ENCODE measurements around the gene RAB5A.
A peak's percentile ranks its signal among the peaks of the same experiment; 100 is the strongest.
"Not testable (repeated sequence)": the region's sequence is repeated elsewhere in the genome, so short reads cannot be mapped to it uniquely, and the experiment has no call there.

The RAB5A gene, protein sequence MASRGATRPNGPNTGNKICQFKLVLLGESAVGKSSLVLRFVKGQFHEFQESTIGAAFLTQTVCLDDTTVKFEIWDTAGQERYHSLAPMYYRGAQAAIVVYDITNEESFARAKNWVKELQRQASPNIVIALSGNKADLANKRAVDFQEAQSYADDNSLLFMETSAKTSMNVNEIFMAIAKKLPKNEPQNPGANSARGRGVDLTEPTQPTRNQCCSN

DNA sequence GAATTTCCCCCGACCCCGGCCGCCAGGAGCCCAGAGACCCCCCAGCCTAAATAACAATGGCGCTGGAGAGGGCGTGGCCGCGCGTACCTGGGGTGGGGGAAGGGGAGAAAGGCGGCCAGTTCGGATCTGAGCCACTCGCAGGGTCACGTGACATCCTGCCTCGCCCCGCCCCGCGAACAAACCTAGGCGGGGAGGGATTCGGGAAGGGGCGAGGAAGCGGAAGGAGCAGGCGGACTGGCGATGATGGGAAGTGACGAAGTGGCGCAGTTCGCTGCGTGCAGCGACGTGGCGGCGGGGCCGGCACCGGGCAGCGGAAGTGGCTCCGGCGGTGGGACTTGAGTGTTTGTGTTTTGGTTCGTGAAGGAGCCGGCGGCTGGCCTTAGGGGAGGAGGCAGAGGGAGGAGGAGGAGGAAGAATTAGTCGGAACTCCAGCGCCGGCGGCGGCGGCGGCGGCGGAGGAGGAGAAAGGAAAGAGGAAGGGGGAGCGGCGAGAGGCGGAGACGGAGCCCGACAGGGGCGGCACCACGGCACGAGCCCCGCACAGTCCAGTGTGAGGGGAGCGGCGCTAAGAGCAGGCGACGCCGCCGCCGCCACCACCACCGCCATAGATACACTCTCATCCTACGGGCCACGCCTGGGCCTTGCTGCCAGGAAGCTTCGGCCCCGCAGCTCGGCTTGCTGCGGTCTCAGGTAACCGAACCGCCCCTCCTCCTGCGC lies at the start of gene RAB5A:
Gene RAB5A, plus strand, starts transcription at position 266 of the 717 bp plus-strand sequence. CDS start 3,802 bp downstream, outside the sequence.
- CTCF ChIA-PET = no interaction called here
- peak; percentile 96 for DNase-seq (ENCODE audit: extremely low spot score)
- POLR2A ChIA-PET = no interaction called here
- 0 out of 2 replicates have a peak, but pooled peaks have one; percentile 10 for TF ChIP-seq ARNT (IDR thresholded peaks at IDR 0.05)
- no peak for TF ChIP-seq ZNF384 (IDR thresholded peaks at IDR 0.05)
- peak; percentile 37; the same call in 1 of the 2 replicates for TF ChIP-seq CTBP1 (IDR thresholded peaks at IDR 0.05; ENCODE audit: borderline replicate concordance)
- TF ChIP-seq HDGF (IDR thresholded peaks at IDR 0.05; ENCODE audit: borderline replicate concordance) = no peak
- TF ChIP-seq, protein P1, sequence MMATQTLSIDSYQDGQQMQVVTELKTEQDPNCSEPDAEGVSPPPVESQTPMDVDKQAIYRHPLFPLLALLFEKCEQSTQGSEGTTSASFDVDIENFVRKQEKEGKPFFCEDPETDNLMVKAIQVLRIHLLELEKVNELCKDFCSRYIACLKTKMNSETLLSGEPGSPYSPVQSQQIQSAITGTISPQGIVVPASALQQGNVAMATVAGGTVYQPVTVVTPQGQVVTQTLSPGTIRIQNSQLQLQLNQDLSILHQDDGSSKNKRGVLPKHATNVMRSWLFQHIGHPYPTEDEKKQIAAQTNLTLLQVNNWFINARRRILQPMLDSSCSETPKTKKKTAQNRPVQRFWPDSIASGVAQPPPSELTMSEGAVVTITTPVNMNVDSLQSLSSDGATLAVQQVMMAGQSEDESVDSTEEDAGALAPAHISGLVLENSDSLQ (IDR thresholded peaks at IDR 0.05) = no peak
- peak; percentile 74; the same call in 1 of the 2 replicates for TF ChIP-seq L3MBTL2 (conservative IDR thresholded peaks at IDR 0.05)
- peak; percentile 30; the same call in 1 of the 2 replicates for TF ChIP-seq TARDBP (IDR thresholded peaks at IDR 0.05)
- no peak for TF ChIP-seq FOXA1 (IDR thresholded peaks at IDR 0.05)
- peak; percentile 14; the same call in 1 of the 2 replicates for TF ChIP-seq FOXM1 (IDR thresholded peaks at IDR 0.05; ENCODE audit: borderline replicate concordance)
- no peak for TF ChIP-seq SUZ12 (IDR thresholded peaks at IDR 0.05)
- no peak for TF ChIP-seq FOXK2 (IDR thresholded peaks at IDR 0.05)
- no peak for TF ChIP-seq BHLHE40 (IDR thresholded peaks at IDR 0.05; ENCODE audit: borderline replicate concordance)
- 0 out of 2 replicates have a peak, but pooled peaks have one; percentile 81 for TF ChIP-seq NFRKB (IDR thresholded peaks at IDR 0.05)
- TF ChIP-seq SP1 (IDR thresholded peaks at IDR 0.05) = no peak
- no peak for TF ChIP-seq LEF1 (IDR thresholded peaks at IDR 0.05; ENCODE audit: borderline replicate concordance)
- TF ChIP-seq ELF4 (IDR thresholded peaks at IDR 0.05) = peak; percentile 71; the same call in 1 of the 2 replicates

DNA sequence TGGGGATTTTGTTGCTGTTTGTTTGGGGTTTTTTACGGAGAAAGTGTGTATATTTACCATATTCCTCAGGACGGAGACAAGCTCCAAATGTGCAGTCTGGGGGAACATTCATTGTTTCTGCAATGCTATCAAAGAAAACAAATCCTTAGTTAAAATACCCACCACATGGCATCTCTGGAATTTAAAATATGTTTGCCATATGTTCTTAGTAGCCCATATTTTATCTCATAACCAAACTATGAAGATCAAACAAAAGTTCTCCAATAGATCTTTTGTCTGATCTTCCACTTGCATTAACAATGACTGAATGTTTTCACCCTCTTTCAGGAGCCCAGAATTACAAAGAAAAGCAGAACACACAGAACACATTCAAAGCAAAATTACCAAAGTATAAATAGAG lies 48.2 kb upstream of the RAB5A start:
- DNase-seq (ENCODE audit: extremely low spot score) = no peak
- ChIA-PET CTCF (no interaction called here), POLR2A (no interaction called here)
- TF ChIP-seq ELF4 (IDR thresholded peaks at IDR 0.05) (no peak), BHLHE40 (IDR thresholded peaks at IDR 0.05; ENCODE audit: borderline replicate concordance) (no peak), SUZ12 (IDR thresholded peaks at IDR 0.05) (no peak), ZNF384 (IDR thresholded peaks at IDR 0.05) (no peak), CTBP1 (IDR thresholded peaks at IDR 0.05; ENCODE audit: borderline replicate concordance) (no peak), TARDBP (IDR thresholded peaks at IDR 0.05) (no peak), FOXA1 (IDR thresholded peaks at IDR 0.05) (no peak), FOXK2 (IDR thresholded peaks at IDR 0.05) (no peak), FOXM1 (IDR thresholded peaks at IDR 0.05; ENCODE audit: borderline replicate concordance) (no peak)
- TF ChIP-seq, protein P1 (IDR thresholded peaks at IDR 0.05) = no peak

DNA sequence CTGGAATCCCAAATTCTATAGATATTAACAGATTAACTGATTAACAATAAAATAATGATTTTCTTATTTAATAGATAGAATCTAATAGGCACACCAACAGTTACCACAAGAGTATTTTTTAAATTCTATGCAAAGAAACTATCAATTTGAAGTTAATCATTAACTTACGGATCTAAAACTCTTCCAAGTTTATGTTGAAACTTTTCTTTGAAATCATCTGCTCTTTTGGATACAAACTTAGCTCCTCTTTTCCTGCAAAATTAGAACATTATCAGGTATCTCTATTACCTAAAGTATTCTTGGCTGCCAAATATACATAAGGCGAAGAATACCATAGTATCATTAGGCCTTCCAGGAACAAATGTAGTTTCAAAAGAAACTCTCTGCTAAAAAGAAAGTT lies 47.6 kb upstream of the RAB5A start:
- no peak for DNase-seq (ENCODE audit: extremely low spot score)
- TF ChIP-seq ELF4 (IDR thresholded peaks at IDR 0.05) = no peak
- no peak for TF ChIP-seq FOXK2 (IDR thresholded peaks at IDR 0.05)
- no peak for TF ChIP-seq BHLHE40 (IDR thresholded peaks at IDR 0.05; ENCODE audit: borderline replicate concordance)
- TF ChIP-seq ZNF384 (IDR thresholded peaks at IDR 0.05) = no peak
- no peak for TF ChIP-seq CTBP1 (IDR thresholded peaks at IDR 0.05; ENCODE audit: borderline replicate concordance)
- TF ChIP-seq TARDBP (IDR thresholded peaks at IDR 0.05) = no peak
- ChIA-PET CTCF (no interaction called here), POLR2A (no interaction called here)

DNA sequence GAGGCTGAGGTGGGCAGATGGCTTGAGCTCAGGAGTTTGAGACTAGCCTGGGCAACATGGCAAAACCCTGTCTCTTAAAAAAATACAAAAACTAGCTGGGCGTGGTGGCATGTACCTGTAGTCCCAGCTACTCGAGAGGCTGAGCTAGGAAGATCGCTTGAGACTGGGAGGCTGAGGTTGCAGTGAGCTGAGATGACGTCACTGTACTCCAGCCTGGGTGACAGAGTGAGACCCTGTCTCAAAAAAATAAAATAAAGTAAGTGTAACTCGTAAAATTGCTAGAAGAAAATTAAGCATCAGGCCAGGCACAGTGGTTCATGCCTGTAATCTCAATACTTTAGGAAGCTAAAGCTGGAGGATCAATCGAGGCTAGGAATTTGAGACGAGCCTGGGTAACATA lies 47.1 kb upstream of the RAB5A start:
- DNase-seq (ENCODE audit: extremely low spot score); CTCF ChIA-PET; POLR2A ChIA-PET: not testable (repeated sequence)

DNA sequence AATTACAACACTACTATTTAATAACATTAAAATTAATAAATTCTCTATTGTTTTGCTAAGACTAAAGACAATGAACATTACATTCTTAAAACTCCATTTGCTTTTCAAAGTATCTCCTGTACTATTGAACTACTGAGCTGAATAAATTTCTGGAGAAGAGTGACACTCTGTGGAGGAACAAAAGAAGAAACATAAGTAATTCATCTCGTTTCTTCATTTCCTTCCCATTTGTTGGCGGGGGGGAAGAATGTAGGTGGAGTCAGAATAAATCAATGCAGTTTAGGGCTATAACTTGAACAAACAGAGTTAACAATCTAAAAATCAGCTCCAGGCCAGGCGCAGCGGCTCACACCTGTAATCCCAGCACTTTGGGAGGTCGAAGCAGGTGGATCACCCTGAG lies 45.6 kb upstream of the RAB5A start:
- ChIA-PET POLR2A (no interaction called here), CTCF (no interaction called here)
- no peak for DNase-seq (ENCODE audit: extremely low spot score)
- TF ChIP-seq FOXK2 (IDR thresholded peaks at IDR 0.05) (no peak), SUZ12 (IDR thresholded peaks at IDR 0.05) (no peak), L3MBTL2 (conservative IDR thresholded peaks at IDR 0.05) (no peak), NFRKB (IDR thresholded peaks at IDR 0.05) (no peak), ELF4 (IDR thresholded peaks at IDR 0.05) (no peak), LEF1 (IDR thresholded peaks at IDR 0.05; ENCODE audit: borderline replicate concordance) (no peak), CTBP1 (IDR thresholded peaks at IDR 0.05; ENCODE audit: borderline replicate concordance) (no peak), ZNF384 (IDR thresholded peaks at IDR 0.05) (no peak), FOXM1 (IDR thresholded peaks at IDR 0.05; ENCODE audit: borderline replicate concordance) (no peak), HDGF (IDR thresholded peaks at IDR 0.05; ENCODE audit: borderline replicate concordance) (no peak)
- TF ChIP-seq, protein P1 (IDR thresholded peaks at IDR 0.05) = no peak

DNA sequence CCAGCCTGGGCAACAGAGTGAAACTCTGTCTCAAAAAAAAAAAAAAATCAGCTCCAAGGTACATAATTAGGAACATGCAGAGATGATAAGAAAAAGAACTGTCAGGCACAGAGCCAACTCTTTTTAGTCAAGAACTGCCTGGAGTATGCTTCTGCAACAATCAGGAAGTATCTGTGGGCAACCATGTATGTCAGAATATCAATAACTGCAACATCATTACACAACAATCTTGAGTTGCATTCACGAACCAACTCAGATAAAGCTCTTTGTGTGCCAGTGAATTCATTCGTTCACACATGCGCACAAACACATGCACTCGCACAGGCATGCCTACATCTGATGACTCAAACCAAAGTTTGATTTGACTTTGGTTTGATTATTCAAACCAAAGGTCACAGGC lies 45.0 kb upstream of the RAB5A start:
- CTCF ChIA-PET = no interaction called here
- TF ChIP-seq FOXA1 (IDR thresholded peaks at IDR 0.05) (no peak), NFRKB (IDR thresholded peaks at IDR 0.05) (no peak), HDGF (IDR thresholded peaks at IDR 0.05; ENCODE audit: borderline replicate concordance) (no peak), CTBP1 (IDR thresholded peaks at IDR 0.05; ENCODE audit: borderline replicate concordance) (no peak), L3MBTL2 (conservative IDR thresholded peaks at IDR 0.05) (no peak)
- POLR2A ChIA-PET = no interaction called here
- DNase-seq (ENCODE audit: extremely low spot score) = no peak
